ENCODE measurements around the gene FAH.
"Not testable (repeated sequence)": the region's sequence is repeated elsewhere in the genome, so short reads cannot be mapped to it uniquely, and the experiment has no call there.

Gene FAH

GRCh38 chr15:80152180-80152895 is 461 bp upstream of the FAH start:
- DNase-seq: peak; percentile 33 to 92 (median 76)

- DNase-seq: no peak
Observed at GRCh38 chr15:80153900-80154299, 1.1 kb downstream of the FAH start.

GRCh38 chr15:80154336-80154735 is 1.5 kb downstream of the FAH start:
- peak in 2 of 14 donors; percentile 15 to 26 for DNase-seq

GRCh38 chr15:80155001-80155377 is 2.2 kb downstream of the FAH start:
- DNase-seq: no peak

GRCh38 chr15:80155378-80156175 is 2.8 kb downstream of the FAH start:
- not testable (repeated sequence) for DNase-seq

GRCh38 chr15:80156176-80156720 is 3.4 kb downstream of the FAH start:
- DNase-seq: no peak

- no peak for DNase-seq
Observed at GRCh38 chr15:80157215-80157614, 4.4 kb downstream of the FAH start.

- DNase-seq: no peak
Observed at GRCh38 chr15:80159301-80159700, 6.5 kb downstream of the FAH start.

GRCh38 chr15:80159811-80160569 is 7.2 kb downstream of the FAH start:
- no peak for DNase-seq

- peak in 8 of 14 donors; percentile 14 to 65 (median 28) for DNase-seq
Observed at GRCh38 chr15:80160570-80161156, 7.9 kb downstream of the FAH start.

- DNase-seq: no peak
Observed at GRCh38 chr15:80161468-80162016, 8.7 kb downstream of the FAH start.

GRCh38 chr15:80162059-80162554 is 9.3 kb downstream of the FAH start:
- DNase-seq: no peak

- DNase-seq: no peak
Observed at GRCh38 chr15:80163217-80163616, 10.4 kb downstream of the FAH start.

- no peak for DNase-seq
Observed at GRCh38 chr15:80163897-80164296, 11.1 kb downstream of the FAH start.

GRCh38 chr15:80167936-80168335 is 15.1 kb downstream of the FAH start:
- DNase-seq: no peak

- DNase-seq: no peak
Observed at GRCh38 chr15:80168421-80168820, 15.6 kb downstream of the FAH start.

GRCh38 chr15:80169768-80170357 is 17.1 kb downstream of the FAH start:
- DNase-seq: no peak

- no peak for DNase-seq
Observed at GRCh38 chr15:80170596-80170995, 17.8 kb downstream of the FAH start.

GRCh38 chr15:80171787-80172186 is 19.0 kb downstream of the FAH start:
- no peak for DNase-seq

GRCh38 chr15:80172401-80172800 is 19.6 kb downstream of the FAH start:
- no peak for DNase-seq

- DNase-seq: peak in 5 of 14 donors; percentile 10 to 50 (median 32)
Observed at GRCh38 chr15:80173022-80173759, 20.4 kb downstream of the FAH start.
